Activated CD4-positive, alpha-beta memory T cell treated with anti-CD3 and anti-CD28 coated beads for 36 hours (primary cell): ENCODE data around the gene IL13. TPM values are rescaled to one million over a fixed set of nuclear protein-coding genes. Genes with fewer than 3 reads are reported as not detected.

Experiments used
- CTCF ChIA-PET: fragments of 350-600 bp; sonication (Branson Sonifier 250); formaldehyde crosslinking; loops from one replicate; lab custom pipeline; 2021; ENCODE audit warnings: antibody characterized with exemption, inconsistent platforms; lab: Charles Lee
- POLR2A ChIA-PET: fragments of 350-600 bp; sonication (Branson Sonifier 250); formaldehyde crosslinking; loops from one replicate; lab custom pipeline; 2021; ENCODE audit warnings: antibody characterized with exemption; lab: Charles Lee
- DNase-seq: peaks from one replicate; pipeline ENCODE4 v3.0.0-alpha.2; 2020
- H3K27ac Mint-ChIP-seq: one replicate; pipeline ENCODE4 v1.8.0; 2021; ENCODE audit warnings: mixed read lengths
- H3K27me3 Mint-ChIP-seq: one replicate; pipeline ENCODE4 v1.8.0; 2021; ENCODE audit warnings: mixed read lengths
- H3K36me3 Mint-ChIP-seq: one replicate; pipeline ENCODE4 v1.8.0; 2021; ENCODE audit warnings: mixed read lengths
- H3K4me1 Mint-ChIP-seq: one replicate; pipeline ENCODE4 v1.8.0; 2021; ENCODE audit warnings: low read depth, mixed read lengths
- H3K4me3 Mint-ChIP-seq: one replicate; pipeline ENCODE4 v1.8.0; 2021; ENCODE audit warnings: mild to moderate bottlenecking, mixed read lengths
- H3K9me3 Mint-ChIP-seq: one replicate; pipeline ENCODE4 v1.8.0; 2021; ENCODE audit warnings: mixed read lengths
- intact Hi-C: fragments of 100-400 bp; cut with micrococcal nuclease; formaldehyde crosslinking; loops from one replicate; pipeline ENCODE4 v1.15.1; 2023
- total RNA-seq, 2 experiments: library from RNA; stranded (reverse); gene quantifications; one replicate each; pipeline ENCODE4 v1.2.3, GENCODE V29; 2021

IL13 gene
- total RNA-seq, 2 experiments from 2014 or later: 13.0 to 14.9 TPM

DNA sequence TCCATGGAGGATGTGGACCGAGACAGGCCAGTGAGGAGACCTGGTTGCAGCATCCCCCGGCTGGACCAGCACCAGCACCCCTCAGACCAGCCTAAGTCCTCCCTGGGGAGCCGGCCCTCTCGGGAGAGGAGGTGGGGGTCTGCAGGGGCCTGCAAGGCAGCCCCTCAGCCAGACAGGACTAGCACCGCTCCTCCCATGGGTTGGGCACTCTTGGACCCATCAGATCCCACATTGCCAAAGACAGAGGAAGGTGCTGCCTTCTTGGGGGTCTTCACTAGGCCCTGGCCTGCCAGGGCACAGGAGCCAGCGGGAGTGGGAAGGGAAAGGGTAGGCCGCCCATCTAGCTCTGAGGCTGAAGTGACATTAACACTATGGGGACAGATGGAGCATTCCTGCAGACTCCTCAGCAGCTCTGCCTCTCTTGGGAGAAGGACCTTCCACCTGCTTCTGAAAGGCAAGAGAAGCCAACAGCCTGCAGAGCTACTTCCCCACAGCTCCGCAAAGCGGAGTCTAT lies 6.8 kb downstream of the IL13 start:
- Mint-ChIP-seq H3K9me3 (no peaks in the 10 kb centered on the region), H3K36me3 (no peaks in the 10 kb centered on the region), H3K4me3 (no peak overlapping the region), H3K27me3 (no peaks in the 10 kb centered on the region), H3K4me1 (peaks cover 43% of the 10 kb centered on the region), H3K27ac (no peak overlapping the region)
- ChIA-PET CTCF (interaction anchor here (1.4 kb wide), 1 partner anchor 10 kb away, joined by 3 read pairs; no protein-coding TSS in a partner anchor), POLR2A (interaction anchor here (1.7 kb wide), 1 partner anchor 10 kb away, joined by 12 read pairs; no protein-coding TSS in a partner anchor)
- DNase-seq: no peak
- intact Hi-C loops: loop anchor here (5.0 kb wide), 1 partner anchor 88 kb away; no protein-coding TSS in a partner anchor

DNA sequence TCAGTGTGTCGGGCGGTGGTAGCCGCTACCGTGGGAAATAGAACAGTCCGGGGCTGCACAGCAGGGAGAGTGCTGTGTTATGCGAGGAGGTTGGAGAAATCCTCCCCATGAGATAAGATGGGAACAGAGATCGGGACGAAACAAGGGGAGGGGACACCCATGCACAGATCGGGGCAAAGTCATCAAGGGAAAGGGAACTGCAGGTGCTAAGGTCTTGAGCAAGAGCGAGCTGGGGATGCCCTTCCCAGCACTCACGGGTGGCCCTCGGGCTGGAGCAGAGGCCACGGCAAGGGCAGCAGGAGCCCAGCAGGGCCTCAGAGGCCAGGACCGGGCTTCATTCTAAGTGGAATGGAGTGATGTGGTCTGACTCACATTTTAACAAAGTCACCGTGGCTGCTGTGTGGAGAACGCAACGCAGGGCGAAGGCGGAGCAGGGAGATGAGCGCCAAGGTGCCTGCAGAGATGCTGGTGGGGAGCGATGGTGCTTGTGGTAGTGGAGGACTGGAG lies 7.7 kb downstream of the IL13 start:
- H3K27ac Mint-ChIP-seq: no peak overlapping the region
- no peak for DNase-seq
- intact Hi-C loops: no loop called here
- CTCF ChIA-PET: no interaction called here
- POLR2A ChIA-PET: no interaction called here
- no peaks in the 10 kb centered on the region for H3K27me3 Mint-ChIP-seq
- no peaks in the 10 kb centered on the region for H3K36me3 Mint-ChIP-seq
- H3K4me1 Mint-ChIP-seq: peaks cover 35% of the 10 kb centered on the region
- no peak overlapping the region for H3K4me3 Mint-ChIP-seq
- no peaks in the 10 kb centered on the region for H3K9me3 Mint-ChIP-seq

GRCh38 chr5:132666310-132667123 lies 8.5 kb downstream of the IL13 start:
- DNase-seq: no peak
- Mint-ChIP-seq H3K9me3 (no peaks in the 10 kb centered on the region), H3K4me3 (no peak overlapping the region), H3K4me1 (peaks cover 30% of the 10 kb centered on the region), H3K27ac (no peak overlapping the region), H3K27me3 (no peaks in the 10 kb centered on the region), H3K36me3 (no peaks in the 10 kb centered on the region)
- intact Hi-C loops: no loop called here
- ChIA-PET POLR2A (no interaction called here), CTCF (interaction anchor here (0.8 kb wide), 1 partner anchor 71 kb away, joined by 3 read pairs; the partner anchor contains the start of gene KIF3A)

- H3K27ac Mint-ChIP-seq: no peak overlapping the region
- peaks cover 22% of the 10 kb centered on the region for H3K4me1 Mint-ChIP-seq
- intact Hi-C loops: no loop called here
- H3K9me3 Mint-ChIP-seq: no peaks in the 10 kb centered on the region
- H3K27me3 Mint-ChIP-seq: no peaks in the 10 kb centered on the region
- CTCF ChIA-PET: no interaction called here
- H3K4me3 Mint-ChIP-seq: no peak overlapping the region
- POLR2A ChIA-PET: no interaction called here
- no peak for DNase-seq
- no peaks in the 10 kb centered on the region for H3K36me3 Mint-ChIP-seq
Measured at GRCh38 chr5:132667309-132667708, 9.3 kb downstream of the IL13 start.

DNA sequence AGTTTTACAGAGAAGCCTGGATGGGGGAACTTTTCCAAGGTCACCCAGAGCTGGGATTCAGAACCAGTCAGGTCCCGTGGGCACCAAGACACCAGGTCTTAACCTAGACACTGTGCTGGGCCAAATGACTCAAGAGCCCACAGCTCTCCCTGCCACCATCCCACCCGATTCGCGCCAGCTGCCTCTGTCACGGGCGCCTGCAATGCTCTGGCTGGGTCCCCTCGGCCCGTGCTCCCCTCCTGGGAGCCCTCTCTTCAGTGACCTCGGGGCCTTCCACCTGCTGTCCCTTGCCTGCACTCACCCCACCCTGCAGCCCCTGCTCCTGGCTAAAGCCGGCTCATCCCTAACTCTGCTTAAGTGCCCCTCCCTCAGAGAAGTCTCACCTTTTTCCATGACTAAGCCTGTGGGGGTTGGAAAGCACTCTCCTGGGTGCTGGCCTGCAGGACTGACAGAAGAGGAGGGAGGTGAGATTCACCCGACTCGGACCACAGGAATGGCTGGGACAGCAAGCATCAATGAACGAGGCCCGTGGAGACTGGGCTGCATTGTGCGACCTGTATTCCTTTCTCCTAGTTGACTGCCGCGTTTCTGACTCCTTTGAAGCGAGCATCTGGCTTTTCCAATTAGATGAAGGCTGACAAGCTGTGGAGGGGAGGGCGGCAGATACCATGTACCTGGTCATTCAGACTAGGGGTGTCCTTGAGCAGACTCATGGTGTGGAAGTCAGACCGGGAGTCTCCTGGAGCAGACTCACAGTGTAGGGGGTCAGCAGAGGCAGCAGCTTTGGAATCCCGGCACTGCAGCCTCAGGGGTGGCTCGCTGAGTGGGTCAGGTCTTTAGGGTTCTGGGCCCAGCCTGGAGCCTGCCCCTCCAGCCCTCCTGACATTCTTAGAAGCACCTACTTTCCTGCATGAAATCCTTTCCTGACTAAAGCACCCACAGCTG lies 10.1 kb downstream of the IL13 start:
- ChIA-PET POLR2A (no interaction called here), CTCF (no interaction called here)
- DNase-seq: no peak
- Mint-ChIP-seq H3K27me3 (no peaks in the 10 kb centered on the region), H3K4me1 (peaks cover 17% of the 10 kb centered on the region), H3K27ac (no peak overlapping the region), H3K4me3 (no peak overlapping the region), H3K36me3 (no peaks in the 10 kb centered on the region), H3K9me3 (no peaks in the 10 kb centered on the region)
- intact Hi-C loops: no loop called here

DNA sequence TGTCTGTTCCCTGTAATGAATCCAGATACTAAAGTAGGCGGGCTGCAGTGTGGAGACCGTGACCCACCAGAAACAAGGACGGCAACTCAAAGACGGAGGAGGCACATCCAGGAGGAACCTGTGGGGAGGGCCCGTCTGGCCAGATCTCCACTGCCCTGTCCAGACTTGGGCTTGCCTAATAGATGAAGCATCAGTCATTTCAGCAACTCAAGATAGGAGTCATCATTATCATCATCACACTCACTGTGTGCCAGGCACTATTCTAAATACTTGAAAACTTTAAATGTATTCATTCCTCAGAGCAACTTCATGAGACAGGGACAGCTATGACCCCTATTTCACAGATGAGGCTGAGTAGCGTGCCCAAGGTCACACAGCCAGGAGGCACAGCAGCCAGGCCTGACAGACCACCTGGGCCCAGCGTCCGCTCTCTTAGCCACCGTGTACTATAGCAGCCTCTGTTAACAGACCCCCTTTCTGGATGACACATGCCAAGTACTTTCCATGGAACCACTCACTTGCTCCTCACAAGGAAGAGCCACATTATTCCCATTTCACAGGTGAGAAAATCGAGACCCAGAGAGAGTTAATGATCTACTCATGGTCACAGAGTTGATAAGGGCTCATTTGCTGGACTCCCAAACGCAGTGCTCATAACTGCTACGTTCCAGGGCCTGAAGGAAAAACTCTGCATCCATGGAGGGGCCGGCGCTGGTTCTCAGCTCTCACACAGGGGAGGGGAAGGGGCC lies 10.9 kb downstream of the IL13 start:
- no peak for DNase-seq
- Mint-ChIP-seq H3K4me3 (no peak overlapping the region), H3K4me1 (peaks cover 14% of the 10 kb centered on the region), H3K36me3 (no peaks in the 10 kb centered on the region), H3K27ac (no peak overlapping the region), H3K27me3 (no peaks in the 10 kb centered on the region), H3K9me3 (no peaks in the 10 kb centered on the region)
- POLR2A ChIA-PET: no interaction called here
- intact Hi-C loops: no loop called here
- CTCF ChIA-PET: no interaction called here

DNA sequence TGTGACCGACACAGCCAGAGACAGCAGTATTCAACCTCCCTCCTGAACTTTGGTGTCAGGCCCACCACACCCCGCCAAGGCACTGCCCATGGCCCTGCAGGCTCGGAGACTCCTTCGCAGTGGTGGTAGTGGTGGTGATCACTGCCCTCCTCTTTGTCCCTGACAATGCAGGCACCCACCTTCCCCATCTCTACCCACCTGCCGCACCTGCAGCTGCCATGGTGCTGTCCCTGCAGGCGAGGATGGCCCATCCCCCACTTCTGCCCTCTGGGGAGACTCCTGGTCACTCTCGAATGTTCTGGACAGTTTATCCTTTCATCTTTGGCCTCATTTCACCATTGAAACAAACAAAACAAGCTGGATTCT lies 11.5 kb downstream of the IL13 start:
- Mint-ChIP-seq H3K27me3 (no peaks in the 10 kb centered on the region), H3K27ac (no peak overlapping the region), H3K36me3 (no peaks in the 10 kb centered on the region), H3K4me3 (no peak overlapping the region), H3K9me3 (no peaks in the 10 kb centered on the region), H3K4me1 (peaks cover 14% of the 10 kb centered on the region)
- intact Hi-C loops: no loop called here
- ChIA-PET POLR2A (no interaction called here), CTCF (interaction anchor here (1.3 kb wide), 1 partner anchor 143 kb away, joined by 3 read pairs; no protein-coding TSS in a partner anchor)
- DNase-seq: no peak

- intact Hi-C loops: no loop called here
- H3K4me1 Mint-ChIP-seq: peaks cover 16% of the 10 kb centered on the region
Measured at GRCh38 chr5:132669966-132670882, 12.3 kb downstream of the IL13 start.

DNA sequence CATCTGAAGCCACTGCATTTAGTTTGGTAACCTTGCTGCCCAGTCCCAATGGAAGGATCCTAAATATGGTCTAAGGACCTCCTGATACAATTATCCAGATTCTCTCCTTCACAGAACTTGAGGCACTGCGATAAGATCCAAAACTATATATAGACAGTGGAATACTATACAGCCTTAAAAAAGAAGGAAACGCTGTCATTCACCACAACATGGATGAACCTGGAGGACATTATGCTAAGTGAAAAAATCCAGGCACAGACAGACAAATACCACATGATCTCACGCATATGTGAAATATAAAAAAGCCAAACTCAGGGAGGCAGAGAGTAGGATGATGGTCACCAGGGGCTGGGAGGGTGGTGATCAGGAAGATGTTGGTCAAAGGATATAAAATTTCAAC lies 13.0 kb downstream of the IL13 start:
- H3K4me3 Mint-ChIP-seq: no peak overlapping the region
- H3K27ac Mint-ChIP-seq: no peak overlapping the region
- ChIA-PET POLR2A (no interaction called here), CTCF (interaction anchor here (1.3 kb wide), 1 partner anchor 67 kb away, joined by 3 read pairs; the partner anchor contains the start of gene KIF3A)
- no peaks in the 10 kb centered on the region for H3K27me3 Mint-ChIP-seq
- no peak for DNase-seq
- intact Hi-C loops: no loop called here
- no peaks in the 10 kb centered on the region for H3K9me3 Mint-ChIP-seq
- H3K36me3 Mint-ChIP-seq: no peaks in the 10 kb centered on the region
- peaks cover 21% of the 10 kb centered on the region for H3K4me1 Mint-ChIP-seq

More at GRCh38 chr5:132669966-132670882, 12.3 kb downstream of the IL13 start:
- Mint-ChIP-seq H3K9me3 (no peaks in the 10 kb centered on the region), H3K27me3 (no peaks in the 10 kb centered on the region), H3K4me3 (no peak overlapping the region), H3K27ac (no peak overlapping the region), H3K36me3 (no peaks in the 10 kb centered on the region)
- ChIA-PET CTCF (interaction anchor here (1.3 kb wide), 2 partner anchors 67 to 144 kb away, joined by 3 read pairs; partner anchors contain the start of gene KIF3A), POLR2A (no interaction called here)
- DNase-seq: no peak

DNA sequence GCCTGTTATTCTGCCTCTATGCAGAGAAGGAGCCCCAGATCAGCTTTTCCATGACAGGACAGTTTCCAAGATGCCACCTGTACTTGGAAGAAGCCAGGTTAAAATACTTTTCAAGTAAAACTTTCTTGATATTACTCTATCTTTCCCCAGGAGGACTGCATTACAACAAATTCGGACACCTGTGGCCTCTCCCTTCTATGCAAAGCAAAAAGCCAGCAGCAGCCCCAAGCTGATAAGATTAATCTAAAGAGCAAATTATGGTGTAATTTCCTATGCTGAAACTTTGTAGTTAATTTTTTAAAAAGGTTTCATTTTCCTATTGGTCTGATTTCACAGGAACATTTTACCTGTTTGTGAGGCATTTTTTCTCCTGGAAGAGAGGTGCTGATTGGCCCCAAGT lies 15.5 kb downstream of the IL13 start:
- no peak for DNase-seq
- intact Hi-C loops: no loop called here
- CTCF ChIA-PET: interaction anchor here (0.9 kb wide), 1 partner anchor 11 kb away, joined by 3 read pairs; no protein-coding TSS in a partner anchor
- Mint-ChIP-seq H3K4me1 (peaks cover 27% of the 10 kb centered on the region), H3K27ac (no peak overlapping the region), H3K36me3 (no peaks in the 10 kb centered on the region), H3K9me3 (no peaks in the 10 kb centered on the region), H3K4me3 (no peak overlapping the region), H3K27me3 (no peaks in the 10 kb centered on the region)
- POLR2A ChIA-PET: interaction anchor here (0.6 to 2.7 kb wide), 2 partner anchors 10 to 33 kb away, joined by 3 to 17 read pairs; no protein-coding TSS in a partner anchor
